GM18526 (cell line): ENCODE data around the gene CXCL8.

Source experiments
- POLR2A ChIP-seq: IDR thresholded peaks from 3 replicates; pipeline ENCODE4 v1.6.1; 2011; ENCODE audit not compliant: insufficient read length; ENCODE audit errors: extremely low read depth

The CXCL8 gene

GRCh38 chr4:73740353-73740778 lies at the start of gene CXCL8:
Gene CXCL8, plus strand, starts transcription at chr4:73740569. Its CDS starts 90 bp downstream, at chr4:73740659.
- TF ChIP-seq POLR2A = no peak

DNA sequence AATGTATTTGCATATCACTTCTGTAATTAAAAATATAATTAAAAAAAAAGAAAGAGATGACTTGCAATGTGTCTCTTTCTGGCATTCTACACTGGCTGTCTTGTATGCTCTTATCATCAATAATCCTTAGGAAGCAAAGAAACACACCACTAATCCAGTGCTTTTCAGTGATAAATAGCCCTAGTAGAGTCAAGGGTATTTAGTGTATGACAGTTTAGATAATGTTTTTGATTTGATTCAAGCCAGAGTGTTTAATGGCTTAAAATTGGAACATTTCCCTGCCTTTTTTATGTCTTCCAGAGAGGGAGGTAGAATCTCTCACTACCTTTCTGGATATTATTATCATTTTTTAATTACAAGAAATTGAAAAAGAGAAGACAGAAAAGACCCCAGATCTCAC lies 48.6 kb upstream of the CXCL8 start:
- TF ChIP-seq POLR2A = no peak

- no peak for TF ChIP-seq POLR2A
These were observed 48.1 kb upstream of the CXCL8 start for GRCh38 chr4:73692254-73692653.

- TF ChIP-seq POLR2A = no peak
These were observed 47.7 kb upstream of the CXCL8 start for GRCh38 chr4:73692701-73693100.

GRCh38 chr4:73693811-73694210 lies 46.6 kb upstream of the CXCL8 start:
- no peak for TF ChIP-seq POLR2A

DNA sequence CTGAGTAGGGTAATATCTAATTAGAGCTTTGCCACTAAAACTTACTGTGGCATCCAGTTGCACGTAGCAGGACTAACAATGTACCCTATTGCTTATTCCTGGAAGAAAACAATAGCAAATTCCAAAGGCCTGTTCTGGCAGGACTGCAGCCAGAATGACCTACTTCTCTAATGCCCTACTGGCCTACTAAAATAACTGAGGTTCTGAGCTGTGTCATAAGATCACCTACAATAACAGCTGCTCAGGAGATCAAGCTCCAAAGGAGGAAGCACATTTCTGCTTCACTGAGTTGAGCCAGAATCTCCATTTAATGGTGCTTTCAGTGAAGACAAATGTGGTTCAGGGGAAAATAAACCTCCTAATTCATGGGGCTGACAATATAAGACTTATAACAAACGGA lies 42.2 kb upstream of the CXCL8 start:
- TF ChIP-seq POLR2A = no peak

DNA sequence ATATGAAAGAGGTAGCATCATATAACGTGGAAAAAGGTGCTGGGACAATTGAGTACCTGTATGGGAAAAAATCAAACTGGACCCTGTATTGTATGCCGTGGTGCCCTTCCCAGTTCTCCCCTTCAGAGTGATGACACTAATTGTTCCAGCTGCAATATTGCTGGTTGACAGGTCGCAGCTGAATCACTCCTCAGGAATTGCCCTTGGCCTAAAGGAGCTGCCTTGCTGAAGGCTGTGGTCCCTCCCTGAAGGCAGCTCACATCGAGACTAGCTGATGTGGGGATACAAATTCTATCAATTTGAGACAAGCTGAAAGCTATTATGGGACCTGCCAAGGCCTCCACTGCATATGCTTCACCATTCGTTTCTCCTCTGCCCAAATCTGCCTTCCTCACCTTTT lies 39.3 kb upstream of the CXCL8 start:
- TF ChIP-seq POLR2A = no peak

DNA sequence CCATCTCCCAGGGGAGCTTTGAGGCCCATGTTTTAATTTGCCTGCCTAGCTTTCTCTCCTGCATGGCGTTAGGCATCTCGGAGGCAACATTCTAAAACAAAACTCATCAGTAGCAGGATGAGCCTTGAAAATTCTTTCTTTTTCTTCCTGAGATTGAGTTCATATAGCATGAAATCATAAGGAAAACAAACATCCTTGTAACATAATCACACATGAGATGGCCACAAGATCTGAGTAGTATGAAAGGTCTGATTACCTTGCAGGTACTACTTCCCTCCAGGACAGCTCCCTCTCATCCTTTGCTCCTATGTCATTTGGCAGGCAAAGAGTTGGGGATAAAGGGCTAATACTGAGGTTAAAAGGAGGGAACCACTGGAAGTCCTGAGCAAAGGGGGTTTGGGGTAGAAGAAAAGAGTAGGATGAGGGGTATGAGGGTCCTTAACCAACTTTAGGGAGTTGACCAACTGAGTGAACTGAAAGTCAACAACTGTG lies 37.5 kb upstream of the CXCL8 start:
- no peak for TF ChIP-seq POLR2A

GRCh38 chr4:73703320-73703719 lies 37.0 kb upstream of the CXCL8 start:
- TF ChIP-seq POLR2A = no peak

DNA sequence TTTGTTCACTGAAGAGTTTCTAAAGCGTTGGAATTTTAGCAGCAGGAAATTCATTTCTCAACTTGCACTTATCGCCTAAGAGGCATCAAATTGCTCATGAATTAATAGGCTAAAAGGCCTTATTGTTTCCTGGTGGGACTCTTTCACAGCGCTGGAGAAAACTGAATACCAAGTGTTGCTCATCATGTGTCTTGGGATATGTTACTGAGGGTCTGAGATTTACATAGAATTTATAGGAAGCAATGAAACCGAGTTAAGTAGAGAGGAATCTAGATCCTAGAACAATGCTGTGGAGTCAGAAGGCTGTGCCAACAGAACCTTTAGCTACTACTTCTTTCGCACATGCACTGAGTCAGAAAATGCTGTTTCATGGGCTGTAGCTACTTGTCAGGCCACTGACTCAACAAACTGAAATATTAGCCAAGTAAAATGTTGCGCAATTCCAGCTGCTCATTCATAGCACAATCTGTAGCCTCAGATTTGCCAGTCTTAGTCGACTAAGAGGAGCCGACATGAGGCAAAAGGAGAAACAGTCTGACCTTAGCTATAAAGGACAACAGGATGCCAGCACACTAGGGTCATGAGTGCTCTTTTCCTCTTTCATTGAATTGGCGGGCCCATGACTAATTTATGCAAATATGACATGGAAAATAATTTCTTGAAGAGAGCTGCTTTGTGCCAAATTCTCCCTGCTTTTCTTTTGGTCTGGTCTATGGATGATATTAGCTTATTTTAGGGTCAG lies 35.9 kb upstream of the CXCL8 start:
- no peak for TF ChIP-seq POLR2A

GRCh38 chr4:73705056-73705432 lies 35.3 kb upstream of the CXCL8 start:
- no peak for TF ChIP-seq POLR2A

GRCh38 chr4:73705721-73706120 lies 34.6 kb upstream of the CXCL8 start:
- no peak for TF ChIP-seq POLR2A

DNA sequence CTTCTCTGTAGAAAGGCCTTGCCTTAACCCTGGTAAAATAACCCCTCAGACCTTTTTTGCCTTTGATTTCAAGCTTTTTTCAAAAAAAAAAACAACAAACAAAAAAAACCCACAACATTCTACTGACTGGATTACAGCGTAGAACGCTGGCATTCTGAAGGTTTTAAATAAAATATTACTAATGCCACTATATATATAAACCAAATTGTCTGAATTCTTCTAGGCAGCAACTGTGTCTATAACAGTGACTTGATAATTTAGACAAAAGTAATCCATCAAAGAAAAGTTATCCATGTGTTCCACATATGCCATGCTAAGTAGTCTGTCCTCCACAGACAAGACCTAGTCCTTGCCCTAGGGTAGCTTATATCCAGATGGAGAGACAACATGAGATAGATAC lies 33.6 kb upstream of the CXCL8 start:
- no peak for TF ChIP-seq POLR2A

DNA sequence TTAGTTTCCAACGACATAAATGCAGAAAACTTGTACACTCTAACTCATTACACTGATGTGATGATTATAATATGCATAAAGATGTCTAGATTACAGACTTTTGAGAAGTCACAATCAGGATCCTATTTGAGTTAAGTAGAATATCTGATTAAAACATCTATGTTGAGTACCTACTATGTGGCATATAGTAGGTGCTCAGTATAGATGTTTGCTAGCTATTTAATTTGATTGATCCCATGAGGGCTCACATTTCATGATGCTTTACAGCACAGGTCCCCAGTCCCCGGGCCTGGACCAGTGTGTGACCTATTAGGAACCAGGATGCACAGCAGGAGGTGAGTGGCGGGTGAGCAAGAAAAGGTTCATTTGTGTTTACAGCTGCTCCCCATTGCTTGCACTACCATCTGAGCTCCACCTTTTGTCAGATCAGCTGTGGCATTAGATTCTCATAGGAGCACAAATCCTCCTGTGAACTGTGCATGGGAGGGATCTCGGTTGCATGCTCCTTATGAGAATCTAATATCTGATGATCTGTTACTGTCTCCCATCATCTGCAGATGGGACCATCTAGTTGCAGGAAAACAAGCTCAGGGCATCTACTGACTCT lies 33.0 kb upstream of the CXCL8 start:
- no peak for TF ChIP-seq POLR2A

DNA sequence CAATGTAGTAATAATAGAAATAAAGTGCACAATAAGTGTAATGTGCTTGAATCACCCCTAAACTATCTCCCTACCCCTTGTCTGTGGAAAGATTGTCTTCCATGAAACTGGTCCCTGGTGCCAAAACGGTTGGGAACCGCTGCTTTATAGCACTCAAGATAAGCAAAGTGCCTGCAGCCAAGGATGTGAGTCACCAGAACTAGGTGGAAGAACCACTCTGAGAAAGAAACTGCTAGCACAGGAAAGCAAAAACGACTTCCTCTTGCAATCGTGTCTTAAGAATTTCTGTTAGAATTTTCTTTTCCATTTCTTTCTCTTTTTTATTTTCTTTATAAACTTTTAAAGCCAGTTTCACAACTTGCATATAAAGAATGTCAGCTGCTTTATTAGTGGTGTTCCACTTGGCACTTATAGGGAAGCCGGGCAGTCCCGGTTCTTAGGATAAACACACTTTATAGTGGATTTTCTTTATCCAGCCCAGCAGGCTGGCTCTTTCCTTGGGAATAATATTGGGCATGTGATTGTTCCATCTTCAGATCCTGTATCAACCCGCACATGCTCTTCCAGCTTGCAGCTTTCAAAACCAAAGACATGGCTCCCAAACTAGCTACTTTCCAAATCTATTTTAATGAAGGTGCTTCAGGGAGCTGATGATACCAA lies 32.3 kb upstream of the CXCL8 start:
- no peak for TF ChIP-seq POLR2A

DNA sequence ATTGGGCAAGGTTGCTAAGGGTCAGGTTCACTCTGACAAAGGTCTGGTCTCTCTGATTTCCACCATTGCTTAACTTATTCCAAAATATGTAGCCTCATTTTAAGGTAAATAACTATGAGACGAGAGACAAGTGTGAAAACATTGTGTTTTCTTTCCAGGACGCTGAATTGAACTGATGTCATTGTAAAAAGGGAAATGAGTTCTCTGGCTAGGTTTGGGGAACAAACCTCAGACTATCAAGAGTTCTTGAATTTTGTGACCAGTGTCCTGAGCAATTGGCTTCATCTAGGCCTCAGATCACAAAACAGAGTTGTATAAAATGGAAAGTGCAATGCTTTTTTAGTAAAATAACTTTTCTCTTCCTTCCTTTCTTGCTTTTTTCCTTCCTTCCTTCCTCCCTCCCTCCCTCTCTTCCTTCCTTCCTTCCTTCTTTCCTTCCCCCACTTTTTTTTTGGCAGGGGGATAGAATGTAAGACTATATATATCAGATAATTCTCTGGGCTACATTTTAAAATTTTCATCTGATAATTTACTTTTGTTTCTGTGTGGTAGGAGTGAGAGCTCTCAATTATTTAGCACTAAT lies 30.8 kb upstream of the CXCL8 start:
- TF ChIP-seq POLR2A = no peak

GRCh38 chr4:73710094-73710493 lies 30.3 kb upstream of the CXCL8 start:
- TF ChIP-seq POLR2A = no peak

GRCh38 chr4:73711989-73712388 lies 28.4 kb upstream of the CXCL8 start:
- TF ChIP-seq POLR2A = no peak
